ENCODE results near the gene CALML5.
"Not testable (repeated sequence)": the region's sequence is repeated elsewhere in the genome, so short reads cannot be mapped to it uniquely, and the experiment has no call there.

CALML5 gene

GRCh38 chr10:5485948-5486852, 13.2 kb downstream of the CALML5 start:
- FAIRE-seq = no peak

GRCh38 chr10:5485290-5485689, 14.1 kb downstream of the CALML5 start:
- DNase-seq (ENCODE audit: insufficient read length, low spot score) = no peak
- no peak for FAIRE-seq

More at GRCh38 chr10:5485948-5486852, 13.2 kb downstream of the CALML5 start:
- DNase-seq (ENCODE audit: insufficient read length, low spot score) = no peak

- FAIRE-seq (no peak), DNase-seq (ENCODE audit: insufficient read length, low spot score) (no peak)
Observed at GRCh38 chr10:5484205-5484604, 15.2 kb downstream of the CALML5 start.

GRCh38 chr10:5482016-5482415, 17.4 kb downstream of the CALML5 start:
- FAIRE-seq (no peak), DNase-seq (ENCODE audit: insufficient read length, low spot score) (no peak)

GRCh38 chr10:5481121-5481520, 18.2 kb downstream of the CALML5 start:
- no peak for FAIRE-seq
- DNase-seq (ENCODE audit: insufficient read length, low spot score) = no peak

GRCh38 chr10:5480162-5480941, 19.0 kb downstream of the CALML5 start:
- DNase-seq (ENCODE audit: insufficient read length, low spot score) = no peak
- FAIRE-seq = no peak

GRCh38 chr10:5479481-5480161, 19.7 kb downstream of the CALML5 start:
- FAIRE-seq = no peak
- DNase-seq (ENCODE audit: insufficient read length, low spot score) = no peak

GRCh38 chr10:5478694-5479305, 20.6 kb downstream of the CALML5 start:
- FAIRE-seq (no peak), DNase-seq (ENCODE audit: insufficient read length, low spot score) (no peak)

- no peak for FAIRE-seq
- no peak for DNase-seq (ENCODE audit: insufficient read length, low spot score)
Observed at GRCh38 chr10:5477948-5478693, 21.2 kb downstream of the CALML5 start.

- FAIRE-seq (no peak), DNase-seq (ENCODE audit: insufficient read length, low spot score) (no peak)
Observed at GRCh38 chr10:5476918-5477525, 22.3 kb downstream of the CALML5 start.

GRCh38 chr10:5475974-5476807, 23.2 kb downstream of the CALML5 start:
- DNase-seq (ENCODE audit: insufficient read length, low spot score); FAIRE-seq: not testable (repeated sequence)

- not testable (repeated sequence) for FAIRE-seq; DNase-seq (ENCODE audit: insufficient read length, low spot score)
Observed at GRCh38 chr10:5475088-5475487, 24.3 kb downstream of the CALML5 start.

GRCh38 chr10:5474642-5475041, 24.7 kb downstream of the CALML5 start:
- DNase-seq (ENCODE audit: insufficient read length, low spot score); FAIRE-seq: not testable (repeated sequence)

- DNase-seq (ENCODE audit: insufficient read length, low spot score) (no peak), FAIRE-seq (no peak)
Observed at GRCh38 chr10:5470062-5470751, 29.2 kb downstream of the CALML5 start.

- no peak for FAIRE-seq
- no peak for DNase-seq (ENCODE audit: insufficient read length, low spot score)
Observed at GRCh38 chr10:5469353-5470061, 29.9 kb downstream of the CALML5 start.

- FAIRE-seq (no peak), DNase-seq (ENCODE audit: insufficient read length, low spot score) (no peak)
Observed at GRCh38 chr10:5468262-5469106, 30.9 kb downstream of the CALML5 start.
